PC-9 (cell line): ENCODE results near the gene CLEC7A.

Source experiments
- CTCF ChIP-seq: fragments of 200-600 bp; sonication (generic); conservative IDR thresholded peaks from 2 replicates; pipeline ENCODE4 v1.6.1; 2017; ENCODE audit warnings: mixed run types, antibody characterized with exemption, mild to moderate bottlenecking, moderate library complexity
- EZH2 ChIP-seq: fragments of 200-600 bp; sonication (generic); IDR thresholded peaks from 2 replicates; pipeline ENCODE4 v1.8.0; 2017; ENCODE audit warnings: antibody characterized with exemption, low read depth

- TF ChIP-seq CTCF = no peak
- TF ChIP-seq EZH2 = no peak
Measured at GRCh38 chr12:10179776-10180181, 49.8 kb upstream of the CLEC7A start.
